Measurements from ENCODE around the gene MS4A5. TPM values are rescaled to one million over a fixed set of nuclear protein-coding genes. Genes with fewer than 3 reads are reported as not detected.

The MS4A5 gene
- total RNA-seq, 4 donors from 2014 or later: not detected

GRCh38 chr11:60422609-60423008 is 6.8 kb upstream of the MS4A5 start:
- H3K9me3 ChIP-seq: no peaks in the 10 kb centered on the region
- H3K36me3 ChIP-seq: no peaks in the 10 kb centered on the region
- H3K4me1 ChIP-seq: no peaks in the 10 kb centered on the region
- H3K4me3 ChIP-seq: no peak overlapping the region
- TF ChIP-seq POLR2A (IDR thresholded peaks at IDR 0.05): no peak
- TF ChIP-seq CTCF (IDR thresholded peaks at IDR 0.05): no peak
- no peak overlapping the region for H3K27ac ChIP-seq
- H3K27me3 ChIP-seq: no peaks in the 10 kb centered on the region
- no peak for DNase-seq
- WGBS, 2 donors: 63 to 100% methylated on average over 1 of the region's 1 CpG
- intact Hi-C loops (cut with DNase I): no loop called here

GRCh38 chr11:60428517-60428916 is 855 bp upstream of the MS4A5 start:
- intact Hi-C loops (cut with DNase I): no loop called here
- WGBS, 2 donors: 37 to 38% methylated on average over 2 of the region's 2 CpGs
- TF ChIP-seq CTCF (IDR thresholded peaks at IDR 0.05): no peak
- no peak for TF ChIP-seq POLR2A (IDR thresholded peaks at IDR 0.05)
- Histone ChIP-seq H3K27ac (no peak overlapping the region), H3K4me1 (no peaks in the 10 kb centered on the region), H3K9me3 (no peaks in the 10 kb centered on the region), H3K27me3 (no peaks in the 10 kb centered on the region), H3K36me3 (no peaks in the 10 kb centered on the region), H3K4me3 (no peak overlapping the region)
- DNase-seq: no peak

GRCh38 chr11:60431251-60431650 is 1.9 kb downstream of the MS4A5 start:
- Histone ChIP-seq H3K4me3 (no peak overlapping the region), H3K4me1 (no peaks in the 10 kb centered on the region), H3K27ac (no peak overlapping the region), H3K27me3 (no peaks in the 10 kb centered on the region), H3K36me3 (no peaks in the 10 kb centered on the region), H3K9me3 (no peaks in the 10 kb centered on the region)
- 61 to 71% methylated on average over 2 of the region's 2 CpGs for WGBS, 2 donors
- intact Hi-C loops (cut with DNase I): no loop called here
- no peak for DNase-seq
- no peak for TF ChIP-seq POLR2A (IDR thresholded peaks at IDR 0.05)
- no peak for TF ChIP-seq CTCF (IDR thresholded peaks at IDR 0.05)

- H3K4me1 ChIP-seq: no peaks in the 10 kb centered on the region
- DNase-seq: no peak
- H3K27me3 ChIP-seq: no peaks in the 10 kb centered on the region
- TF ChIP-seq CTCF (IDR thresholded peaks at IDR 0.05): no peak
- TF ChIP-seq POLR2A (IDR thresholded peaks at IDR 0.05): no peak
- WGBS, 2 donors: 55 to 56% methylated on average over 4 of the region's 4 CpGs
- H3K27ac ChIP-seq: no peak overlapping the region
- H3K36me3 ChIP-seq: no peaks in the 10 kb centered on the region
- no peaks in the 10 kb centered on the region for H3K9me3 ChIP-seq
- no peak overlapping the region for H3K4me3 ChIP-seq
- intact Hi-C loops (cut with DNase I): no loop called here
Measured at GRCh38 chr11:60433401-60433800, 4.0 kb downstream of the MS4A5 start.

- Histone ChIP-seq H3K9me3 (no peaks in the 10 kb centered on the region), H3K4me1 (no peaks in the 10 kb centered on the region), H3K36me3 (no peaks in the 10 kb centered on the region), H3K27me3 (no peaks in the 10 kb centered on the region), H3K27ac (no peak overlapping the region), H3K4me3 (no peak overlapping the region)
- DNase-seq: no peak
- TF ChIP-seq POLR2A (IDR thresholded peaks at IDR 0.05) (no peak), CTCF (IDR thresholded peaks at IDR 0.05) (no peak)
- intact Hi-C loops (cut with DNase I): no loop called here
Measured at GRCh38 chr11:60447070-60447469, 17.7 kb downstream of the MS4A5 start.

All from esophagus squamous epithelium (tissue), 5 donors.